ENCODE data around the gene NDUFAB1.
"Not testable (repeated sequence)": the region's sequence is repeated elsewhere in the genome, so short reads cannot be mapped to it uniquely, and the experiment has no call there.

The NDUFAB1 gene

GRCh38 chr16:23595951-23596720, at the start of gene NDUFAB1:
Gene NDUFAB1 (minus strand): TSS chr16:23596316. CDS start chr16:23596290, 26 bp downstream.
- DNase-seq = peak in 55 of 56 donors; percentile 23 to 93 (median 79)

GRCh38 chr16:23642246-23642774, 46.2 kb upstream of the NDUFAB1 start:
- DNase-seq = no peak

- peak; percentile 50 to 97 (median 89) for DNase-seq
Measured at GRCh38 chr16:23640931-23641765, 45.0 kb upstream of the NDUFAB1 start, which contains the start of the genes DCTN5 and PALB2. Gene DCTN5 (plus strand): TSS chr16:23641466. CDS start chr16:23641543, 77 bp downstream. Gene PALB2 (minus strand): TSS chr16:23641310. CDS start chr16:23641157, 153 bp downstream.

- peak in 1 of 56 donors; percentile 29 for DNase-seq
Measured at GRCh38 chr16:23640615-23640930, 44.5 kb upstream of the NDUFAB1 start.

DNA sequence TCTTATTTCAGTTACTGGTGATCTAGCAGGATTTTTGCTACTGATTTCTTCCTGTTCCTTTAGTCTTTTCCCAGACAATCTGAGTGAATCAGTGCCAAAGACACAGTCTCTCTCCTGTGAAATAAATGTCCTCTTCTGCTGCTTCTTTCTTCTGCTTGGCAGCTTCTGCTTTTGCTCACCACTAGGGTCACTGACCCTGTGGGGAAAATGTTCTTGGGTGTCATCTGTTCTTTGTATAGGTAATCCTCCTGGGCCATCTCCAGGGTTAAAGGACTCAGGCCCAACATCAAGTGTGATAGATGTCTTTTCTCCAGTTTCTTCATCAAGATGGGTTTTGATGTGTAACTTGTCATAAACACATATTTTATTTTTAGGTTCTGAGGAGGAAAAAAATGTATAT, 39.8 kb upstream of the NDUFAB1 start:
- DNase-seq = no peak

DNA sequence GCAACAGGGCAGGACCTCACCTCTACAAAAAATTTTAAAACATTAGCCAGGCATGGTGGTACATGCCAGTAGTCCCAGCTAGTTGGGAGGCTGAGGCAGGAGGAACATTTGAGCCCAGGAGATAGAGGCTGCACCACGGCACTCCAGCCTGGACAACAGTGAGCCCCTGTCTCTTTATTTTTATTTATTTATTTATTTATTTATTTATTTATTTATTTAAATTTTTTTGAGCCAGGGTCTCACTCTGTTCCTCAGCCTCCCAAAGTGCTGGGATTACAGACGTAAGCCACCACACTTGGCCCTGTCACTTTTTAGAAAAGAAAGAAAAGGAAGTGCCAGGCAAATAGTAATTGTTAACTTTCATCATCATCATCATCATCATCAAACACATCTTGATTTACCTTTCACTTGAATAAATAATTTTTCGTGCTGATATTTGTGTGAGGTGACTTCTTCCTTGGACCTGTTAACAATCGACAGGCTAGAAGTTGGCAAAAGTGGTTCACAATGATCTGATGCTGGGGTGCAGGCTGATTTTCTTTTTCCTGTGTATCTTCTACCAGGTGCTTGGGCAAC, 38.4 kb upstream of the NDUFAB1 start:
- no peak for DNase-seq

GRCh38 chr16:23631874-23632273, 35.8 kb upstream of the NDUFAB1 start:
- DNase-seq = not testable (repeated sequence)

DNA sequence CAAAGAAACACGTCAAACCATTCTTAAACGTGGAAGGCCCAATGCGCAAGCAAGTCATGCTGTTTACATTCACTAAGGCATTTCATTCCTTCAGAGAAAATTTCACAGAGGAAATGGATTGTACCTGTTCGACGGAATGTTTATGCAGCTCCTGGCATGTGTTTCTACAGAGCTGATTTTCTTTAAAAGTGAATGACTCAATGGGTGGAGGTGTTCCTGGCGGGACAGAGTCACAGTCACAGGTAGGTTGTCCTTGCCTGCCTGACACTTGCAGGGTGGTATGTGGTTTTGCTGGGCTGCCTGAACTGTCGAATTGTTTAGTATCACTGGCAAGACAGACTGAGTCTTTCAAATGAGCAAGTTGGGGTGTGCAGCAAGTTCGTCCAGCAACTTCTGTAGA, 33.4 kb upstream of the NDUFAB1 start:
- DNase-seq = peak in 2 of 56 donors; percentile 0 to 7

- DNase-seq = no peak
Measured at GRCh38 chr16:23624092-23624491, 28.0 kb upstream of the NDUFAB1 start.

DNA sequence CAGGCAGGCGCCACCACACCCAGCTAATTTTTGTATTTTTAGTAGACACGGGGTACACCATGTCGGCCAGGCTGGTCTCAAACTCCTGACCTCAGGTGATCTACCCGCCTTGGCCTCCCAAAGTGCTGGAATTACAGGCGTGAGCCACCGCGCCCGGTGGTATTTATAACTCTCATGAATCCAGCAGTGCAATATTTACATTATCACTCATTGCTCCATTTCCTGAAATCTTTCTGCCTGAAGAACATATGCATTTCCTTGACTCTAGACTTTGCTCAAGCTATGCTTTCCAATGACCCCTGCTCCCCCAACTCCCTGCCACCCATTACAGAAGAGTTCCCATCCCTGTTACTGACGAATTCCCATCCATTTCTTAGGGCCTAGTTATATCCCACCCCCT, 19.7 kb upstream of the NDUFAB1 start:
- no peak for DNase-seq

- DNase-seq = no peak
Measured at GRCh38 chr16:23611936-23612335, 15.8 kb upstream of the NDUFAB1 start.

DNA sequence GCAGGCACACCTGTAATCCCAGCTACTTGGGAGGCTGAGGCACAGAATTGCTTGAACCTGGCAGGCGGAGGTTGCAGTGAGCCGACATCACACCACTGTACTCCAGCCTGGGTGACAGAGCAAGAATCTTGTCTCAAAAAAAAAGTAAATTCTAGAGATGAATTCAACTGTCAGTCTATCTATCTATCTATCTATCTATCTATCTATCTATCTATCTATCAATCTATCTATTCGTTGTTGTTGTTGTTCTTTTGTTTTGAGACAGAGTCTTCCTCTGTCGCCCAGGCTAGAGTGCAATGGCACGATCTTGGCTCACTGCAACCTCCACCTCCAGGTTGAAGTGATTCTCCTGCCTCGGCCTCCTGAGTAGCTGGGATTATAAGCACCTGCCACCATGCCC, 14.8 kb upstream of the NDUFAB1 start:
- not testable (repeated sequence) for DNase-seq

DNA sequence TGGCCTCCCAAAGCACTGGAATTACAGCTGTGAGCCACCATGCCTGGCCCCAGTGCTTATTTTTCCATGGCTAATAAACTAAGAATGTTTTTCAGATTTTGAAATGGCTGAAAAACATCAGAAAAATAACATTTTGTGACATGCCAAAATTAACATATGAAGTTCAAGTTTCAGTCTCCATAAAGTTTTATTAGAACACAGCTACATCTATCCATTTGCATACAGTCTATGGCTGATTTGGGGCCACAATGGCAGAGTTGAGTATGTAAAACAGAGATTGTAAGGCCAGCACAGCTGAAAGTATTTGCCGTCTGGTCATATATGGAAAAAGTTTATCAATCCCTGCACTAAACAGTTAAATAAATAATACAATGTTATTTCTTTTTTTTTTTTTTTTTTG, 13.8 kb upstream of the NDUFAB1 start:
- DNase-seq = no peak

- no peak for DNase-seq
Measured at GRCh38 chr16:23608194-23608593, 12.1 kb upstream of the NDUFAB1 start.

- peak in 1 of 56 donors; percentile 11 for DNase-seq
Measured at GRCh38 chr16:23607726-23608125, 11.6 kb upstream of the NDUFAB1 start.

DNA sequence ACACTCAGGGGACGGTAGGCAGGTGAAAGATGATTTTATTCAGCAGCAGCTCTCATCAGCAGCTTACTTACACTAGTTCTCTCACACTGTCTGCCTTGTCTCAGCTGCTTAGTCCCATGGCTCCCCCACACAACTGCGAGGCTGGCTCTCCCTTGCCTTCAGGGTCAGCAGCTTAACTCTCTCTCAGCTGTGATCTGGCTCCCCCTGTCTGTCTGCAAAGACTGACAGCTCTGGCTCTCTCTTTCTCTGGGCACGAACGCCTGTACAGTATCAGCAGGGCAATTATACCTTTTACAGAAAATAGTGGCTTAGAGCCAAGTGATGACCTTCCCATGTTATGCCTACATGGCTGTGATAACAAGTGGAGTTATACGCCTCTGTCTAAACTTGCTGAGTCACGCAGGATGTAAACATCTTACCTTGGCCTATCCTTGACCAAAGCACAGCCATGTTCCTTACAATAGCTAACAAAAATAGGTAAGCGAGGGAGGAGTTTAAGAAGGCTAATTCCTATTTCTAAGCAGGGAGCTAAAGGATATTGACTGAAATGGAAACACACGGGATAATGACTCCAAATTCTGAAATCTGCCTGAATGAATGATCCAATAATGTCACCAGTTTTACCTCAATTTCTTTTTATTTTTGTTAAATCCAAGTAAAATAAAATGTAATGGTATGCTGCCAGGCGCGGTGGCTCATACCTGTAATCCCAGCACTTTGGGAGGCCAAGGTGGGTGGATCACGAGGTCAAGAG, 1.1 kb upstream of the NDUFAB1 start:
- no peak for DNase-seq

GRCh38 chr16:23595246-23595950, 718 bp downstream of the NDUFAB1 start:
- peak in 4 of 56 donors; percentile 30 to 43 (median 37) for DNase-seq

DNA sequence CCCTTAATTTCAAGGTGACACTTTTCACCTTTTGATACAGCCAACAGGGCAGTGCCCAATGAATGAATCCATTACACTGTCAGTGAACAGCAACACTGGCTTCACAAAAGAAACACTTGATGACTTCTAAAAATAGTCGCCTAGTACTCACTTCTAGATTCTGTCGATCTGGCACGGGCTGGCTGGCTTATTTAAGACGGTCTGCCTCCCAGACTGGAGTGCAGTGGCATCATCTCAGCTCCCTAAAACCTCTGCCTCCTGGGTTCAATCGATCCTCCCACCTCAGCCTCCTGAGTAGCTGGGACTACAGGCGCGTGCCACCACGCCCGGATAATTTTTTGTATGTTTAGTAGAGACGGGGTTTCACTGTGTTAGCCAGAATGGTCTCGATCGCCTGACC, 1.9 kb downstream of the NDUFAB1 start:
- DNase-seq = no peak

- DNase-seq = no peak
Measured at GRCh38 chr16:23590181-23590580, 5.9 kb downstream of the NDUFAB1 start.

GRCh38 chr16:23587726-23588125, 8.4 kb downstream of the NDUFAB1 start:
- DNase-seq = no peak

Measured in nucleus accumbens (tissue), 56 donors.